Activated T-cell treated with anti-CD3 and anti-CD28 coated beads, Interleukin-2, amount 50 U/mL, for 1 hour (primary cell): ENCODE data around the gene LMBRD2.

Experiments
- DNase-seq: peaks from one replicate; pipeline ENCODE4 v3.0.0-alpha.2; 2020

The LMBRD2 gene

GRCh38 chr5:36099748-36100147, 51.9 kb downstream of the LMBRD2 start:
- no peak for DNase-seq

GRCh38 chr5:36096486-36096885, 55.2 kb downstream of the LMBRD2 start:
- DNase-seq: no peak

- DNase-seq: no peak
Observed at GRCh38 chr5:36089989-36090388, 61.7 kb downstream of the LMBRD2 start.

- no peak for DNase-seq
Observed at GRCh38 chr5:36079200-36079781, 72.4 kb downstream of the LMBRD2 start.

GRCh38 chr5:36078430-36078829, 73.3 kb downstream of the LMBRD2 start:
- no peak for DNase-seq

GRCh38 chr5:36073595-36074216, 78.0 kb downstream of the LMBRD2 start:
- no peak for DNase-seq

- no peak for DNase-seq
Observed at GRCh38 chr5:36070687-36071571, 80.8 kb downstream of the LMBRD2 start.

- DNase-seq: no peak
Observed at GRCh38 chr5:36068751-36069281, 82.9 kb downstream of the LMBRD2 start.

GRCh38 chr5:36066540-36067210, 85.0 kb downstream of the LMBRD2 start, which contains the start of gene UGT3A2:
TSS of gene UGT3A2 (minus strand) at chr5:36066882. CDS start at chr5:36066789, 93 bp downstream.
- no peak for DNase-seq

- no peak for DNase-seq
Observed at GRCh38 chr5:36066001-36066539, 85.6 kb downstream of the LMBRD2 start.

GRCh38 chr5:36060420-36060887, 91.2 kb downstream of the LMBRD2 start:
- no peak for DNase-seq

- no peak for DNase-seq
Observed at GRCh38 chr5:36059571-36060419, 91.9 kb downstream of the LMBRD2 start.

- no peak for DNase-seq
Observed at GRCh38 chr5:36058776-36059175, 92.9 kb downstream of the LMBRD2 start.

- DNase-seq: no peak
Observed at GRCh38 chr5:36057386-36057785, 94.3 kb downstream of the LMBRD2 start.

- no peak for DNase-seq
Observed at GRCh38 chr5:36056422-36056821, 95.3 kb downstream of the LMBRD2 start.

- no peak for DNase-seq
Observed at GRCh38 chr5:36055984-36056383, 95.7 kb downstream of the LMBRD2 start.

- no peak for DNase-seq
Observed at GRCh38 chr5:36054647-36055046, 97.0 kb downstream of the LMBRD2 start.

- DNase-seq: no peak
Observed at GRCh38 chr5:36052538-36052937, 99.1 kb downstream of the LMBRD2 start.

- DNase-seq: no peak
Observed at GRCh38 chr5:36049949-36050348, 101.7 kb downstream of the LMBRD2 start.
